Parathyroid adenoma (tissue), 2 donors: Measurements from ENCODE around the gene TRERF1.

Source experiments
- H2AFZ ChIP-seq: fragments of 300-600 bp; sonication (generic); one replicate; pipeline ENCODE4 v1.7.0; 2017; ENCODE audit warnings: antibody characterized with exemption, mild to moderate bottlenecking
- H3K27ac ChIP-seq: fragments of 300-600 bp; sonication (generic); one replicate; pipeline ENCODE4 v1.7.0; 2017
- H3K27me3 ChIP-seq: fragments of 300-600 bp; sonication (generic); one replicate; pipeline ENCODE4 v1.7.0; 2017; ENCODE audit warnings: low read length; ENCODE audit not compliant: control insufficient read depth, insufficient read depth
- H3K36me3 ChIP-seq: fragments of 300-600 bp; sonication (generic); one replicate; pipeline ENCODE4 v1.7.0; 2017; ENCODE audit warnings: low read length; ENCODE audit not compliant: control insufficient read depth, insufficient read depth
- H3K4me1 ChIP-seq: fragments of 300-600 bp; sonication (generic); one replicate; pipeline ENCODE4 v1.7.0; 2017; ENCODE audit warnings: control low read depth
- H3K4me2 ChIP-seq: fragments of 300-600 bp; sonication (generic); one replicate; pipeline ENCODE4 v1.7.0; 2017; ENCODE audit warnings: low read length
- H3K4me3 ChIP-seq: fragments of 300-600 bp; sonication (generic); one replicate; pipeline ENCODE4 v1.7.0; 2017; ENCODE audit warnings: low read depth, low read length
- H3K79me2 ChIP-seq: fragments of 300-600 bp; sonication (generic); one replicate; pipeline ENCODE4 v1.7.0; 2017; ENCODE audit warnings: control low read depth
- H3K9ac ChIP-seq: fragments of 300-600 bp; sonication (generic); one replicate; pipeline ENCODE4 v1.7.0; 2017; ENCODE audit warnings: mild to moderate bottlenecking
- H3K9me3 ChIP-seq: fragments of 300-600 bp; sonication (generic); one replicate; pipeline ENCODE4 v1.7.0; 2017; ENCODE audit warnings: low read length; ENCODE audit not compliant: control insufficient read depth
- TF ChIP-seq, protein P1 (sequence below): fragments of 300-600 bp; sonication (generic); IDR thresholded peaks from one replicate; pipeline ENCODE4 v1.7.0; 2017; ENCODE audit warnings: antibody characterized with exemption, mild to moderate bottlenecking
- donor health status: primary hyperparathyroidism.

The TRERF1 gene

DNA sequence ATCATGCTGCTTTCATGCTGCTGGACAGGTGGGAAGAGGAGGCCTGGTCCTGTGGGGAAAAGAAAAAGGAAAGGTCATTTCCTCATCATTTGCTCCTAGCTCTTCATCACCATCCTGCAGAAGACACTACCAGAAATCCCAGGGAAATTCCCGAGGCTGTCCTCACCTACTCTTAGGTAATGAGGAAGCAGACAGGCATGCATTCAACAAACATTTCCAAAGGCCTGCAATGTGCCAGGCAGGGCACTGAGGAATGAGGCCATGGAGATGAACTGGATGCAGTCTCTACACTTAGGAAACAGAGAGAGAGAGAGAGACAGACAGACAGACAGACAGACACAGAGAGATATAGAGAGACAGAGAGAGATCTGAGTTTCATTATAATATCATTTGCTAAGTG, 151.0 kb downstream of the TRERF1 start:
- no peak overlapping the region for H3K4me3 ChIP-seq
- H3K9ac ChIP-seq, result no peak overlapping the region

DNA sequence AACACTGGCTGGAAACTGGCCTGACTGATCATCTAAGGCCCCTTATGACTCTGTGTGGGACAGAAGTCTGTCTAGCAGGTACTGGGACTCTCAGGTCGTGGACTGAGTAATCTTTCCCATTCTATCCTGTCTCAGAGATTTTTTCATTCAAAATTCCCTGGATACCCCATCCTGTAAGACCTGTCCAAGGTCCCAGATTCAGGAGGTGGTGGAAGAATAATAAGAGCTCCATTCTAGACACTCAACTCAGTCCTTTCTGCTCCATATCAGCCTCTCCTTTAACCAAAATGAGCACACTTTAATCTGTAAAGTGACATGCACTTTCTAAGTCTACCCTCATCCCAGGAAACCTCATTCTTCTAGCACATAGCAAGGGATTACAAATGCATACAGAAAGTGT, 151.5 kb downstream of the TRERF1 start:
- H3K36me3 ChIP-seq, result no peaks in the 10 kb centered on the region
- no peaks in the 10 kb centered on the region for H3K9me3 ChIP-seq
- H3K79me2 ChIP-seq, result peaks cover 4% of the 10 kb centered on the region
- H3K27ac ChIP-seq, result no peak overlapping the region
- H3K9ac ChIP-seq, result no peak overlapping the region
- TF ChIP-seq, protein P1, sequence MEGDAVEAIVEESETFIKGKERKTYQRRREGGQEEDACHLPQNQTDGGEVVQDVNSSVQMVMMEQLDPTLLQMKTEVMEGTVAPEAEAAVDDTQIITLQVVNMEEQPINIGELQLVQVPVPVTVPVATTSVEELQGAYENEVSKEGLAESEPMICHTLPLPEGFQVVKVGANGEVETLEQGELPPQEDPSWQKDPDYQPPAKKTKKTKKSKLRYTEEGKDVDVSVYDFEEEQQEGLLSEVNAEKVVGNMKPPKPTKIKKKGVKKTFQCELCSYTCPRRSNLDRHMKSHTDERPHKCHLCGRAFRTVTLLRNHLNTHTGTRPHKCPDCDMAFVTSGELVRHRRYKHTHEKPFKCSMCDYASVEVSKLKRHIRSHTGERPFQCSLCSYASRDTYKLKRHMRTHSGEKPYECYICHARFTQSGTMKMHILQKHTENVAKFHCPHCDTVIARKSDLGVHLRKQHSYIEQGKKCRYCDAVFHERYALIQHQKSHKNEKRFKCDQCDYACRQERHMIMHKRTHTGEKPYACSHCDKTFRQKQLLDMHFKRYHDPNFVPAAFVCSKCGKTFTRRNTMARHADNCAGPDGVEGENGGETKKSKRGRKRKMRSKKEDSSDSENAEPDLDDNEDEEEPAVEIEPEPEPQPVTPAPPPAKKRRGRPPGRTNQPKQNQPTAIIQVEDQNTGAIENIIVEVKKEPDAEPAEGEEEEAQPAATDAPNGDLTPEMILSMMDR, result no peak
- H3K4me2 ChIP-seq, result no peak overlapping the region
- no peaks in the 10 kb centered on the region for H3K27me3 ChIP-seq
- peaks cover 4% of the 10 kb centered on the region for H3K4me1 ChIP-seq
- H3K4me3 ChIP-seq, result no peak overlapping the region
- H2AFZ ChIP-seq, result no peak overlapping the region

More for the DNA sequence above, 151.0 kb downstream of the TRERF1 start:
- Histone ChIP-seq H2AFZ (no peak overlapping the region), H3K27me3 (no peaks in the 10 kb centered on the region), H3K79me2 (peaks cover 5% of the 10 kb centered on the region), H3K36me3 (no peaks in the 10 kb centered on the region), H3K27ac (no peak overlapping the region), H3K4me1 (peaks cover 4% of the 10 kb centered on the region), H3K4me2 (no peak overlapping the region), H3K9me3 (no peaks in the 10 kb centered on the region)
- TF ChIP-seq, protein P1, result no peak

DNA sequence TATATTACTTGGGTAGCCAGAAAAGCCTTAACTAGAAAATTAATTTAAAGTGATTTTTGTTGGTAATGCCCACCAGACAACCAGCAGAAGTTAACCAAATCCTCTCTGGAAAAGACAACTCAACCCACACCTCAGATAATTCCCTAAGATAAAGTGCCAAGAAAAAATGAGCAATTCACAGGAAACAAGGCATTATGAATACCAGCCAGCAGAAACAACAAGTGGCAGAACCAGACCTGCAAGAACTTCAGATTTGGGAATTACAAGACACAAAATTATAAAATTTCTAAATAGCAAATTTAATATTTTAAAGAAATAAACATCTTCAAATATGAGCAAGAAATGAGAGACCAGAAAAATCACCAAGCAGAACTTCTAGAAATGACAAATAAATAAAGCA, 154.1 kb downstream of the TRERF1 start:
- Histone ChIP-seq H3K27me3 (no peaks in the 10 kb centered on the region), H3K9ac (no peak overlapping the region), H3K9me3 (no peaks in the 10 kb centered on the region), H3K36me3 (no peaks in the 10 kb centered on the region), H3K79me2 (peaks cover 4% of the 10 kb centered on the region), H2AFZ (no peak overlapping the region), H3K27ac (no peak overlapping the region), H3K4me1 (no peaks in the 10 kb centered on the region), H3K4me2 (no peak overlapping the region), H3K4me3 (no peak overlapping the region)
- TF ChIP-seq, protein P1, result no peak

DNA sequence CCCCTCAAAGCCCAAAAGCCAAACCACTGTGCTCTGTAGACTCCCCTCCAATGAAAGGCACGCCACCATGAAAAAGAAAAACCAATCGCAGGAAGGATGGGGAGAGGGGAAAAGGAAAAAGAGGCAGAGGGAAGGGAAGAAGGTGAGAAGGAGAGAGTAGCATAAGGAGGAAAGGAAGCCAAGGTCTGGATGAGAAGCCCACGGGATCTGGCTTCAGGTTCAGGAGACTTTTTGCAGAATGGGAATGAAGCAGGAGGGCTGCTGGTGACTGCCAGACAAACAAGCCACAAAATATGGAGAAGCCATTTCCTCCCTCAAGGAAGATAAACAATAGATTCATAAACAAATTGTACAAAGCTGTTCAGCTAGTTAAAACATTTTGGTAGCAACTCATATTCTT, 155.1 kb downstream of the TRERF1 start:
- TF ChIP-seq, protein P1, result no peak
- H3K4me2 ChIP-seq, result no peak overlapping the region
- no peak overlapping the region for H2AFZ ChIP-seq
- H3K4me1 ChIP-seq, result no peaks in the 10 kb centered on the region
- H3K27me3 ChIP-seq, result no peaks in the 10 kb centered on the region
- H3K36me3 ChIP-seq, result no peaks in the 10 kb centered on the region
- no peak overlapping the region for H3K27ac ChIP-seq
- H3K9ac ChIP-seq, result no peak overlapping the region
- peaks cover 8% of the 10 kb centered on the region for H3K79me2 ChIP-seq
- no peak overlapping the region for H3K4me3 ChIP-seq
- H3K9me3 ChIP-seq, result no peaks in the 10 kb centered on the region

DNA sequence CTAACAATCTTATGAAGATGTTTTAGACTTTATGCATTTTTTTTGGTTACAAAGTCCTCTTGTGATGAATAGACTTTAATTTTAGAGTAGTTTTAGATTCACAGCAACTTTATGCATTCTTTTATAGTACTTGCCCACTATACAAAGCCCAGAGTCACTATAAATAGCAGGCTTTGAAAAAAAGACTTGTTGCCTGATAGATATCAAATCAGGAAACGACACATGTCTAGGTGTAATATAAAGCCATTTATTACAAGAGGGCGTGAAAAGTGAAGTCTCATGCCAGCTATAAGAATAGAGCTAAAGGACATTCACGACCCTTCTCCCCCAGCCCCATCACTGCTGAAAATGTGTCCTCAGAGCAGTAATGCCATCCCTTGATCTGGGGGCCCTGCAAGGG, 156.0 kb downstream of the TRERF1 start:
- H3K4me3 ChIP-seq, result no peak overlapping the region
- H3K36me3 ChIP-seq, result no peaks in the 10 kb centered on the region
- no peaks in the 10 kb centered on the region for H3K27me3 ChIP-seq
- TF ChIP-seq, protein P1, result no peak
- H2AFZ ChIP-seq, result no peak overlapping the region
- no peaks in the 10 kb centered on the region for H3K9me3 ChIP-seq
- H3K4me2 ChIP-seq, result no peak overlapping the region
- H3K79me2 ChIP-seq, result peaks cover 8% of the 10 kb centered on the region
- H3K9ac ChIP-seq, result no peak overlapping the region
- no peaks in the 10 kb centered on the region for H3K4me1 ChIP-seq
- H3K27ac ChIP-seq, result no peak overlapping the region
